Fibroblast of mammary gland (primary cell): Measurements from ENCODE around the gene GSTM4.

Source experiments
- DNase-seq: peaks from one replicate; pipeline ENCODE4 v3.0.0-alpha.2; 2010; ENCODE audit warnings: low read depth
- H3K4me3 ChIP-seq: 2 replicates; pipeline ENCODE4 v1.5.1; 2011; ENCODE audit warnings: low read depth, mild to moderate bottlenecking, low read length, moderate library complexity; ENCODE audit not compliant: control insufficient read depth
- TF ChIP-seq, protein P1 (sequence below): conservative IDR thresholded peaks from 2 replicates; pipeline ENCODE4 v1.5.1; 2011; ENCODE audit warnings: low read depth, low read length, inconsistent platforms; ENCODE audit not compliant: control insufficient read depth, insufficient read depth

The GSTM4 gene

DNA sequence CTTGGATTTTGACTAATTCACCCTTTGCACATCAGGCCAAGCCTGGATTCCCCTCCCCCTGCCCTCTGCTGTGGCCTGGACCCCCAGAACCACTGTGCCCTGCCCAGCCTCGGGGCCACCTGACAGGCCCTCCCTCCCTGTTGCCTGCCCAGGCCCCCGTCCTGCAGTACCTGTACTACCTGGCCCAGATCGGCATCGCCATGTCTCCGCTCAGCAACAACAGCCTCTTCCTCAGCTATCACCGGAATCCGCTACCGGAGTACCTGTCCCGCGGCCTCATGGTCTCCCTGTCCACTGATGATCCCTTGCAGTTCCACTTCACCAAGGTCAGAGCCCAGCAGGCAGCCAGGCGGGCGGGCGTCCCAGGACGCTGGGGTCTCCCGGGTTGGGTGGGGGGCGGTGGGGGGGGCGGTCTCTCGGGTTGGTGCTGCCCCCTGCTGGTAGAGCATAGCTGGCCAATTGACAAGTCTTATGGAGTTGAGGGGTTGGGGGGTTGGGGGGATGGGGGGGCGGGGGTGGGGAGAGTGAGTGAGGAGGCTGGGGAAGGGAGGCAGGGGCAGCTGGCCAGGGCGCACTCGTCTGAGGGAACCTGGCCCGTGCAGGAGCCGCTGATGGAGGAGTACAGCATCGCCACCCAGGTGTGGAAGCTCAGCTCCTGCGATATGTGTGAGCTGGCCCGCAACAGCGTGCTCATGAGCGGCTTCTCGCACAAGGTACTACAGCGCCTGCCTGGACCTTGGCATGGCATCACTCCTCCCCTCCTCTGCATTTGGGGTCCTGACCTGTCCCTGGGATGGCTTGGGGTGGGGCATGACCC lies 25.6 kb upstream of the GSTM4 start:
- DNase-seq = no peak
- TF ChIP-seq, protein P1, sequence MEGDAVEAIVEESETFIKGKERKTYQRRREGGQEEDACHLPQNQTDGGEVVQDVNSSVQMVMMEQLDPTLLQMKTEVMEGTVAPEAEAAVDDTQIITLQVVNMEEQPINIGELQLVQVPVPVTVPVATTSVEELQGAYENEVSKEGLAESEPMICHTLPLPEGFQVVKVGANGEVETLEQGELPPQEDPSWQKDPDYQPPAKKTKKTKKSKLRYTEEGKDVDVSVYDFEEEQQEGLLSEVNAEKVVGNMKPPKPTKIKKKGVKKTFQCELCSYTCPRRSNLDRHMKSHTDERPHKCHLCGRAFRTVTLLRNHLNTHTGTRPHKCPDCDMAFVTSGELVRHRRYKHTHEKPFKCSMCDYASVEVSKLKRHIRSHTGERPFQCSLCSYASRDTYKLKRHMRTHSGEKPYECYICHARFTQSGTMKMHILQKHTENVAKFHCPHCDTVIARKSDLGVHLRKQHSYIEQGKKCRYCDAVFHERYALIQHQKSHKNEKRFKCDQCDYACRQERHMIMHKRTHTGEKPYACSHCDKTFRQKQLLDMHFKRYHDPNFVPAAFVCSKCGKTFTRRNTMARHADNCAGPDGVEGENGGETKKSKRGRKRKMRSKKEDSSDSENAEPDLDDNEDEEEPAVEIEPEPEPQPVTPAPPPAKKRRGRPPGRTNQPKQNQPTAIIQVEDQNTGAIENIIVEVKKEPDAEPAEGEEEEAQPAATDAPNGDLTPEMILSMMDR = peak; percentile 5
- H3K4me3 ChIP-seq = no peak overlapping the region

DNA sequence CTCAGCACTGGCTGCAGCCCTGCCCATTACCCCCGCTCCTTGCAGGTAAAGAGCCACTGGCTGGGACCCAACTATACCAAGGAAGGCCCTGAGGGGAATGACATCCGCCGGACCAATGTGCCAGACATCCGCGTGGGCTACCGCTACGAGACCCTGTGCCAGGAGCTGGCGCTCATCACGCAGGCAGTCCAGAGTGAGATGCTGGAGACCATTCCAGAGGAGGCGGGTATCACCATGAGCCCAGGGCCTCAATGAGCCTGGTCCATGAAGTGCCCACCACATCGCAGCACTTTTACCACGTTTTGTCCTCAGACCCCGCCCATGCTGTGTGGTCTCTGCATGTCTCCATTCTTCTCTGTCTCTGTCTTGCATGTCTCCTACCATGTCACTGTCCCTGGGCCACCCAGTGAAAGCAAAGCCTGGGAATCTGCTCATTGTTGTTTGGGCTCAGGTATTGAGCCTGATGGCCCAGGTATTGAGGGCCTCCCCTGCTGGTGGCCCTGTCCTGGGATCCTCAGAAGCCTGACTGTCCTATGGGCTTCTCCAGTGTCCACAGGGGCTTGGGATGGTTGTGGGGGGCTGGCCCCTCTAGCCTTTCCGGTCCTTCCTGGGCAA lies 24.9 kb upstream of the GSTM4 start:
- TF ChIP-seq, protein P1 = no peak
- no peak for DNase-seq
- H3K4me3 ChIP-seq = no peak overlapping the region

DNA sequence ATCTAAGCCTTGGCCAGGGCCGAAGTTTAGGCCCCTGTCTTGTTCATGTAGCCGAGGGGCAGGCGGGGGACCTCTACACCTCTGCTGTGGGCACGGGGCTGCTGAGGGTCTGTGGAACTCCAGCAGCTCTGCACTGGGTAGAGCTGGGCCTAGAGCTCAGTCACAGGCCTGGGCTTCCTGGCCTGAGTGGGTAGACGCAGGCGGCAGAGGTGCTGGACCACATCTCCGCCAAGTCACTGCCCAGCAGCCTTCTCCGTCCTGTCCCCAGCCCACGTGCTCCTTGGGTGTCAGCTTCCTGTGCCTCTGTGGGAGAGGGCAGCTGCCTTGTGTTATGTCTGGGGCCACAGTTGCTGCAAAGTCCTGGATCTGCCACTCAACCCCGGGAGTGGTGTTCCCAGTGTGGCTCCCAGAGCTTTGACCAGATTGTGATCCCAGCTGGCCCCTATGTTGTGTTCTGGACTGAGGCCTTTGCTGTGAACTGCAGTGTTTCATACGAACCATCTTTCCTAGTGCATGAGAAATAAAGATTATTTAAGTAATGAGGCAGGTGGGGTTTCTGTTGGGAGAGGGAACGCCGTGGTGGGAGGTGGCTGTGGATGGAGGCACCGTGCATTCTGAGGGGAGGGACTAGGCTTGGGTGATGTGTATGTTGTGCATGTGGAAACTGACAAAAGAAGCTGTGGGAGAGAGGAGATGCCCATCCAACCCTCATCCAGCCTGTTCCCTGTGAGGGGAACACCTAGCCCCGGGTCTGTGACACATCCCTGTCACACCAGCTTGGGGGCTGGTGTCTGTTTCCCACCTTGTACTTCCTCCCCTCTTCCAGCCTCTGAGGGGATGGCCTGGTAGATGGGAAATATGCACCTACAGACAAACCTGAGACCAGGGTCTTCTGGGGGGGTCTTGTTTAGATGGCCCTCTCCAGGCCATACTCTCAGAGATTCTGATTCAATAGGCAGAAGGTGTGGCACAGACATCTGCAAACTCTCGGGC lies 24.1 kb upstream of the GSTM4 start:
- H3K4me3 ChIP-seq = no peak overlapping the region
- no peak for DNase-seq
- TF ChIP-seq, protein P1 = no peak

DNA sequence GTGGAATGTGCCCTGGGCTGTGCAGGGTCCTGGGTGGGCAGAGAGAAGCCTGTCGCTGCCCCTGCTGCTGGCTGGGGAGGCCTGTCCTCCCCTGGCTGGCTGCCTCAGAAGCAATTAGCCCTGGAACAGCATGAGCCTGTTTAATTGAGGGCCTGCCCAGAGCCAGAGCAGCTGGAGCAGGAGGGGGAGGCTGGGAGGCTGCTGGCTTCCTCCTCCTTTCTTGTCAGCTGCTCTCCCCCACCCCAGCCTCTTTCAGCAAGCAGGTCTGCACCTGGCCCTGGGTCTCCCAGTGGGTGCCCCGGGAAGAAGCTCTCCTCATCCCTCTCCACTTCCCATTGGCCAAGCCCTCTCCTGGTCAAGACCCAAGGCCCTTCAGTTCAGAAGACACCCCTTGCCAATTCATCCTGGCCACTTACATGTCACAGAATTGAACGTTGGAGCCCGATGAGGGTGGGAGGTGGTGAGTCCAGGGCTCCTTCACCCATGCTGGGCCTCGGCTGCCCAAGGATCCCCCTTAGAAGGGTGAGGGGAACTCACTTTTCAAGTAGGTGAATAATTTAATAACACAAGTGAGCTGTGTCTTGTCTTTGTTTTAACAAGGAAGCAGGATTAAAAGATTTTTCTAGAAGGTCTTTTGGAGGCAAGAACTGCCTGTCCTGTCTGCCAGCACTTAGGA lies 23.1 kb upstream of the GSTM4 start:
- no peak for DNase-seq
- TF ChIP-seq, protein P1 = no peak
- H3K4me3 ChIP-seq = no peak overlapping the region

DNA sequence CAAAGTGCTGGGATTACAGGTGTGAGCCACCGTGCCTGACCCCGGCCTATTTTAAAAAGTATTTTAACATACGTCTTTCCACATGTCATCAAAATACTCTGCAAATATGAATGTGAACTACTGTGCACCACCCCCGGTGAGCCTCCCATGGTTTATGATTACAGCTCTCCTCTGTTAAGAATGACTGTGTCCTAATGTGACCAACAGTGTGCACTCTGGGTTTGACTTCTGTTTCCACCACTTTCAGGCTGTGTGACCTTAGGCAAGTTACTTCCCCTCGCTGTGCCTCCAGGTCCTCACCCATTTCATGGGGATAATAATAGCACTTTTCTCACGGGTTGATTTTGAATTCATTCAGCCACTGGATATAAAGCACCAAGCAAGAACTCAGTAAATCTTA lies 21.6 kb upstream of the GSTM4 start:
- DNase-seq = no peak
- TF ChIP-seq, protein P1 = no peak
- no peak overlapping the region for H3K4me3 ChIP-seq
